Prostate gland (tissue), 2 donors: ENCODE results near the gene KCMF1. TPM values are rescaled to one million over a fixed set of nuclear protein-coding genes. Genes with fewer than 3 reads are reported as not detected.

ENCODE experiments used
- DNase-seq: peaks from one replicate; pipeline ENCODE4 v3.0.0-alpha.2; 2019; ENCODE audit warnings: low spot score
- H3K27ac ChIP-seq, 2 donors: fragments of 200-600 bp; sonication (generic); 2 replicates each; pipeline ENCODE4 v1.5.1; 2017 to 2019
- H3K27me3 ChIP-seq: fragments of 200-600 bp; sonication (generic); replicated peaks from 2 replicates; pipeline ENCODE4 v1.5.1; 2019; ENCODE audit not compliant: insufficient read depth
- H3K36me3 ChIP-seq, 2 donors: fragments of 200-600 bp; sonication (generic); 1 replicate in 1 of 2; 2 replicates in 1 of 2; pipeline versions ENCODE4 v1.5.1 to v1.8.1; 2017 to 2019
- H3K4me1 ChIP-seq: fragments of 200-600 bp; sonication (generic); replicated peaks from 2 replicates; pipeline ENCODE4 v1.5.1; 2019
- H3K4me3 ChIP-seq, 2 donors: fragments of 200-600 bp; sonication (generic); 2 replicates each; pipeline ENCODE4 v1.5.1; 2017 to 2019
- H3K9me3 ChIP-seq: fragments of 200-600 bp; sonication (generic); 2 replicates; pipeline ENCODE4 v1.5.1; 2017
- CTCF ChIP-seq, 4 experiments: fragments of 200-600 bp in 2 of 4; fragments of 450-650 bp in 2 of 4; sonication (generic) in 2 of 4; IDR thresholded peaks; 1 replicate in 3 of 4; 2 replicates in 1 of 4; pipeline ENCODE4 v1.5.1; 2016 to 2019; ENCODE audit warnings: antibody characterized with exemption in 4 of 4, mild to moderate bottlenecking in 2 of 4, moderate library complexity in 2 of 4
- POLR2A ChIP-seq: fragments of 450-650 bp; IDR thresholded peaks from one replicate; pipeline ENCODE4 v1.6.1; 2016; ENCODE audit warnings: antibody characterized with exemption, mild to moderate bottlenecking
- POLR2AphosphoS5 ChIP-seq: sonication (generic); formaldehyde crosslinking; IDR thresholded peaks from one replicate; pipeline ENCODE4 v1.6.1; 2017; ENCODE audit warnings: antibody characterized with exemption
- WGBS: methylation state at CpG from one replicate; pipeline ENCODE4 v1.1.5; 2018; 5-methylcytosine and 5-hydroxymethylcytosine counted together
- intact Hi-C: fragments of 100-400 bp; cut with DNase I; formaldehyde crosslinking; loops from one replicate; pipeline ENCODE4 v1.14.2; 2022
- total RNA-seq, 2 donors: library from RNA; depleted of rRNA; stranded (reverse); fragments of >200 nt; gene quantifications; one replicate each; pipeline ENCODE4 v1.1.0, GENCODE V29; 2016

Gene KCMF1
- total RNA-seq, 2 donors from 2014 or later = 20.5 to 33.1 TPM

- Histone ChIP-seq H3K9me3 (no peaks in the 10 kb centered on the region), H3K27me3 (no peaks in the 10 kb centered on the region), H3K4me1 (no peaks in the 10 kb centered on the region), H3K27ac (no peak overlapping the region), H3K4me3 (no peak overlapping the region), H3K36me3 (no peaks in the 10 kb centered on the region)
- no peak for DNase-seq
- WGBS = 87% methylated on average over 9 of the region's 9 CpGs
- intact Hi-C loops = no loop called here
- TF ChIP-seq POLR2A (no peak), CTCF (IDR thresholded peaks at IDR 0.05) (no peak), POLR2AphosphoS5 (no peak)
Observed at GRCh38 chr2:84963692-84964405, 7.1 kb upstream of the KCMF1 start.

GRCh38 chr2:84964406-84965191, 6.4 kb upstream of the KCMF1 start:
- Histone ChIP-seq H3K27ac (no peak overlapping the region), H3K27me3 (no peaks in the 10 kb centered on the region), H3K36me3 (no peaks in the 10 kb centered on the region), H3K4me1 (no peaks in the 10 kb centered on the region), H3K4me3 (no peak overlapping the region), H3K9me3 (no peaks in the 10 kb centered on the region)
- DNase-seq = no peak
- TF ChIP-seq CTCF (IDR thresholded peaks at IDR 0.05) (no peak), POLR2AphosphoS5 (no peak), POLR2A (no peak)
- intact Hi-C loops = no loop called here
- WGBS = 91% methylated on average over 9 of the region's 9 CpGs

DNA sequence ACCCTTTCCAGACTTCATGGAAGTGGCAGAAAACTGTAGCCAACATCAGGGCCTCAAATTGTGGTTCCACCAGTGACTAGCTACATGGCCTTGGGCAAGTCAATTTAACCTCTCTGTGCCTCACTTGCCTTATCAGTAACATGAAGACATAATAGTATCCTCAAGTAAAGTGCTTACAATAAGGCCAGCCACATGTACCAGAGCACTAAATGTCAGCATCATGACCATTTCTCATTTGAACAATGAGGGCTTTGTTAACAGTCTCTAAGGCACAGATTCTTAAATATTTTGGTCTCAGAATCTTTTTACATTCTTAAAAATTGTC, 5.8 kb upstream of the KCMF1 start:
- Histone ChIP-seq H3K9me3 (no peaks in the 10 kb centered on the region), H3K4me3 (no peak overlapping the region), H3K36me3 (no peaks in the 10 kb centered on the region), H3K27ac (no peak overlapping the region), H3K27me3 (no peaks in the 10 kb centered on the region), H3K4me1 (no peaks in the 10 kb centered on the region)
- intact Hi-C loops = no loop called here
- DNase-seq = no peak
- TF ChIP-seq CTCF (IDR thresholded peaks at IDR 0.05) (no peak), POLR2A (no peak), POLR2AphosphoS5 (no peak)

- TF ChIP-seq POLR2AphosphoS5 (no peak), POLR2A (no peak), CTCF (IDR thresholded peaks at IDR 0.05) (no peak)
- 95% methylated on average over 9 of the region's 9 CpGs for WGBS
- H3K27ac ChIP-seq = no peak overlapping the region
- no peaks in the 10 kb centered on the region for H3K27me3 ChIP-seq
- H3K36me3 ChIP-seq = no peaks in the 10 kb centered on the region
- DNase-seq = no peak
- H3K4me3 ChIP-seq = no peak overlapping the region
- intact Hi-C loops = no loop called here
- no peaks in the 10 kb centered on the region for H3K9me3 ChIP-seq
- no peaks in the 10 kb centered on the region for H3K4me1 ChIP-seq
Observed at GRCh38 chr2:84965827-84966226, 5.1 kb upstream of the KCMF1 start.

DNA sequence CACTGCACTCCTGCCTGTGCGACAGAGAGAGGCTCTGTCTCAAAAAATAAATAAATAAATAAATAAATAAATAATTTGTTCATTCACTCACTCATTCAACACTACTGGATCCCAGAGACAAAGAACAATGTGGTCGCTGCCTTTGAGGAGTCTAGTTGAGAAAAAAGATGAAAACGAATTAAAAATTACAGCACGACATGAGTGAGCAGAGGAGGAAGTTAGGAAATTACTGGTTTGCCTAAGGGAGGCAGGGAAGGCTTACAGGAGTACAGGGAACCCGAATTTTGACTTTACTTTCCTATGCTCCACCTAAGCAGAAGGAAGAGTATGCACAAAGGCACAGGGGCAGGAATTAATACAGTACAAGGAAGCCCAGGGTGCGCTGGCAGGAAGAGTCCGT, 4.2 kb upstream of the KCMF1 start:
- Histone ChIP-seq H3K27me3 (no peaks in the 10 kb centered on the region), H3K4me1 (no peaks in the 10 kb centered on the region), H3K9me3 (no peaks in the 10 kb centered on the region), H3K4me3 (no peak overlapping the region), H3K27ac (no peak overlapping the region), H3K36me3 (no peaks in the 10 kb centered on the region)
- DNase-seq = no peak
- intact Hi-C loops = no loop called here
- WGBS = 90% methylated on average over 7 of the region's 7 CpGs
- TF ChIP-seq POLR2A = no peak
- TF ChIP-seq POLR2AphosphoS5 = no peak
